Suprapubic skin (tissue), 4 donors: Measurements from ENCODE around the gene POLR2A.

Experiments used
- CTCF ChIP-seq, 2 donors: fragments of 200-600 bp in 1 of 2; fragments of 450-650 bp in 1 of 2; sonication (generic) in 1 of 2; IDR thresholded peaks; one replicate each; pipeline ENCODE4 v1.5.1; 2016 to 2019; ENCODE audit warnings: antibody characterized with exemption in 2 of 2, mild to moderate bottlenecking in 1 of 2, moderate library complexity in 1 of 2
- EP300 ChIP-seq: sonication (generic); formaldehyde crosslinking; IDR thresholded peaks from one replicate; pipeline ENCODE4 v1.6.1; 2017; ENCODE audit warnings: antibody characterized with exemption
- POLR2A ChIP-seq, 2 donors: fragments of 450-650 bp; IDR thresholded peaks; one replicate each; pipeline ENCODE4 v1.6.1; 2017; ENCODE audit warnings: antibody characterized with exemption in 2 of 2, mild to moderate bottlenecking in 2 of 2, moderate library complexity in 2 of 2
- POLR2AphosphoS5 ChIP-seq, 3 donors: sonication (generic); formaldehyde crosslinking; IDR thresholded peaks; one replicate each; pipeline ENCODE4 v1.6.1; 2017; ENCODE audit warnings: antibody characterized with exemption in 3 of 3

- TF ChIP-seq CTCF (IDR thresholded peaks at IDR 0.05), result no peak
- no peak for TF ChIP-seq POLR2A (IDR thresholded peaks at IDR 0.05)
- no peak for TF ChIP-seq EP300
- no peak for TF ChIP-seq POLR2AphosphoS5 (IDR thresholded peaks at IDR 0.05)
Observed at GRCh38 chr17:7544911-7545310, 60.7 kb downstream of the POLR2A start.
